Neuronal stem cell (in vitro differentiated cells): Measurements from ENCODE around the gene KLHDC7B.

ENCODE experiments used
- DNase-seq: peaks from one replicate; pipeline ENCODE4 v3.0.0-alpha.2; 2013; ENCODE audit warnings: low spot score
- H2AFZ ChIP-seq: one replicate; pipeline ENCODE4 v1.6.1; 2013; ENCODE audit warnings: mild to moderate bottlenecking, low read length, inconsistent platforms
- H2AK5ac ChIP-seq: 2 replicates; pipeline ENCODE4 v1.6.1; 2013; ENCODE audit warnings: low read depth, mild to moderate bottlenecking, inconsistent platforms, low read length, moderate library complexity, mixed read lengths
- H2BK120ac ChIP-seq: 2 replicates; pipeline ENCODE4 v1.6.1; 2013; ENCODE audit warnings: low read depth, mild to moderate bottlenecking, inconsistent platforms, low read length, moderate library complexity, mixed read lengths
- H2BK12ac ChIP-seq: one replicate; pipeline ENCODE4 v1.6.1; 2013; ENCODE audit warnings: low read length, inconsistent platforms
- H2BK15ac ChIP-seq: 2 replicates; pipeline ENCODE4 v1.6.1; 2013; ENCODE audit warnings: mild to moderate bottlenecking, low read length, inconsistent platforms, mixed read lengths
- H2BK5ac ChIP-seq: one replicate; pipeline ENCODE4 v1.6.1; 2013; ENCODE audit warnings: inconsistent platforms, mild to moderate bottlenecking, low read length, moderate library complexity
- H3K14ac ChIP-seq: one replicate; pipeline ENCODE4 v1.6.1; 2013; ENCODE audit warnings: low read length, inconsistent platforms
- H3K18ac ChIP-seq: 2 replicates; pipeline ENCODE4 v1.6.1; 2013; ENCODE audit warnings: low read length, inconsistent platforms
- H3K23ac ChIP-seq: 2 replicates; pipeline ENCODE4 v1.6.1; 2013; ENCODE audit warnings: low read depth, mild to moderate bottlenecking, mixed read lengths, low read length, inconsistent platforms; ENCODE audit not compliant: poor library complexity
- H3K27ac ChIP-seq: replicated peaks from 3 replicates; pipeline ENCODE4 v1.5.1; 2013; ENCODE audit warnings: low read length, inconsistent platforms
- H3K27me3 ChIP-seq, 3 experiments: 2 replicates each; pipeline ENCODE4 v1.6.1; 2013; ENCODE audit warnings: low read length in 3 of 3, mild to moderate bottlenecking in 2 of 3, inconsistent platforms in 1 of 3, low read depth in 1 of 3, mixed read lengths in 1 of 3, moderate library complexity in 1 of 3; ENCODE audit not compliant: control insufficient read depth in 3 of 3, insufficient read depth in 3 of 3
- H3K36me3 ChIP-seq, 2 donors: replicated peaks in 1 of 2; 2 replicates each; pipeline ENCODE4 v1.6.1; 2013; ENCODE audit warnings: low read length in 2 of 2; ENCODE audit not compliant: control insufficient read depth in 2 of 2, insufficient read depth in 2 of 2
- H3K4ac ChIP-seq: 2 replicates; pipeline ENCODE4 v1.6.1; 2013; ENCODE audit warnings: inconsistent platforms, mild to moderate bottlenecking, low read length, moderate library complexity
- H3K4me1 ChIP-seq, 2 donors: 1 replicate in 1 of 2; 2 replicates in 1 of 2; pipeline ENCODE4 v1.6.1; 2013; ENCODE audit warnings: low read length in 2 of 2, low read depth in 1 of 2; ENCODE audit not compliant: control insufficient read depth in 2 of 2, insufficient read depth in 1 of 2
- H3K4me2 ChIP-seq: one replicate; pipeline ENCODE4 v1.6.1; 2013; ENCODE audit warnings: mild to moderate bottlenecking, low read length, inconsistent platforms; ENCODE audit not compliant: insufficient read depth, poor library complexity, severe bottlenecking
- H3K4me3 ChIP-seq, 2 donors: 2 replicates each; pipeline ENCODE4 v1.5.1; 2013; ENCODE audit warnings: low read length in 2 of 2, mild to moderate bottlenecking in 2 of 2, inconsistent platforms in 1 of 2, moderate library complexity in 1 of 2
- H3K79me1 ChIP-seq: one replicate; pipeline ENCODE4 v1.6.1; 2013; ENCODE audit warnings: low read depth, mild to moderate bottlenecking, inconsistent platforms, low read length, moderate library complexity
- H3K9ac ChIP-seq: one replicate; pipeline ENCODE4 v1.6.1; 2013; ENCODE audit warnings: mild to moderate bottlenecking, low read depth, low read length, inconsistent platforms; ENCODE audit not compliant: poor library complexity
- H3K9me3 ChIP-seq, 2 donors: replicated peaks in 1 of 2; 2 replicates each; pipeline versions ENCODE3 to v1.6.1; 2013; ENCODE audit warnings: low read length in 2 of 2, mild to moderate bottlenecking in 2 of 2, inconsistent platforms in 1 of 2, low read depth in 1 of 2, mixed read lengths in 1 of 2, moderate library complexity in 1 of 2; ENCODE audit not compliant: control insufficient read depth in 2 of 2, insufficient read depth in 1 of 2
- H4K8ac ChIP-seq: one replicate; pipeline ENCODE4 v1.6.1; 2013; ENCODE audit warnings: low read depth, mild to moderate bottlenecking, inconsistent platforms, low read length, moderate library complexity
- H4K91ac ChIP-seq: one replicate; pipeline ENCODE4 v1.6.1; 2013; ENCODE audit warnings: low read length, low read depth, mild to moderate bottlenecking, inconsistent platforms; ENCODE audit not compliant: poor library complexity
- WGBS, 2 donors: extraction: QIAGEN DNeasy Blood & Tissue Kit; methylation state at CpG; one replicate each; pipeline ENCODE4 v1.1.7; 2013; ENCODE audit warnings: missing lambda C conversion rate in 2 of 2, mixed read lengths in 1 of 2; ENCODE audit not compliant: insufficient read length in 2 of 2, insufficient replicate concordance in 1 of 2; ENCODE audit errors: extremely low coverage in 2 of 2; 5-methylcytosine and 5-hydroxymethylcytosine counted together

KLHDC7B gene

DNA sequence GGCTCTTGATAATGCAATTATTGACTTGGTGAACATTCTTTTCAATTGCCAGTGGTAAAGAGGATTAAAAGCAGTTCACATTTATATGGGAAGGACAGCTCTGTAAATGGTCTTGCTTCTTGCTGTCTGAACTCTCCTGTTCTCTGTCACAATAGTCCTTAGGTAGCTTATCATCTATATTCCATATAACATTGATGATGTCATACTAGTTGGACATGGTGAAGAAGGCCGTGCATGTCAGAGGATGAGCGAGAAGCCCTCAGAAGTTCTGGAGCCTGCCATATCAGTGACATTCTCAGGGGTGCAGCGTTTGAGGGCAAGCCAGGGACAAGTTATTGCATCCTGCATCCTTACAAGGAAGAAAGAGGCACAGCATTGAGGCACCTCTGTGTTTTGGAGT, 39.5 kb downstream of the KLHDC7B start:
- no peak overlapping the region for H2BK15ac ChIP-seq
- peaks cover 5% of the 10 kb centered on the region in 2 donors for H3K4me1 ChIP-seq
- H3K4ac ChIP-seq, result no peak overlapping the region
- H2AFZ ChIP-seq, result no peak overlapping the region
- no peak overlapping the region for H2BK120ac ChIP-seq
- H4K8ac ChIP-seq, result no peak overlapping the region
- H2BK5ac ChIP-seq, result no peak overlapping the region
- no peak overlapping the region for H2AK5ac ChIP-seq
- peaks cover 4% of the 10 kb centered on the region for H3K79me1 ChIP-seq
- H3K23ac ChIP-seq, result no peak overlapping the region
- no peak overlapping the region for H3K27ac ChIP-seq
- H3K4me3 ChIP-seq, result no peak overlapping the region
- H3K4me2 ChIP-seq, result no peak overlapping the region
- no CpG with 5 or more reads among the region's 3 CpGs for WGBS, 2 donors
- H2BK12ac ChIP-seq, result no peak overlapping the region
- H3K14ac ChIP-seq, result no peak overlapping the region
- no peak for DNase-seq
- H3K9ac ChIP-seq, result no peak overlapping the region
- no peaks in the 10 kb centered on the region for H3K27me3 ChIP-seq
- no peak overlapping the region for H4K91ac ChIP-seq
- no peaks in the 10 kb centered on the region for H3K9me3 ChIP-seq
- H3K18ac ChIP-seq, result no peak overlapping the region
- H3K36me3 ChIP-seq, result peaks cover 4 to 10% of the 10 kb centered on the region in 2 donors

- Histone ChIP-seq H3K23ac (no peak overlapping the region), H2BK5ac (no peak overlapping the region), H3K9ac (no peak overlapping the region), H3K4me1 (peaks cover 5% of the 10 kb centered on the region in 2 donors), H2BK15ac (no peak overlapping the region), H2BK120ac (no peak overlapping the region), H3K4me2 (no peak overlapping the region), H3K4ac (no peak overlapping the region), H2AK5ac (no peak overlapping the region), H2AFZ (no peak overlapping the region), H3K18ac (no peak overlapping the region), H2BK12ac (no peak overlapping the region), H3K27ac (no peak overlapping the region), H3K79me1 (peaks cover 4% of the 10 kb centered on the region), H3K36me3 (peaks cover 2 to 6% of the 10 kb centered on the region in 2 donors), H3K9me3 (no peaks in the 10 kb centered on the region), H3K14ac (no peak overlapping the region), H3K4me3 (no peak overlapping the region), H4K8ac (no peak overlapping the region), H3K27me3 (no peaks in the 10 kb centered on the region), H4K91ac (no peak overlapping the region)
- WGBS, 2 donors, result no CpG with 5 or more reads among the region's 8 CpGs
- DNase-seq, result no peak
Observed at GRCh38 chr22:50585781-50586180, 40.1 kb downstream of the KLHDC7B start.

GRCh38 chr22:50586416-50586815, 40.7 kb downstream of the KLHDC7B start:
- Histone ChIP-seq H4K91ac (no peak overlapping the region), H2BK5ac (no peak overlapping the region), H2AK5ac (no peak overlapping the region), H2BK15ac (no peak overlapping the region), H3K27ac (no peak overlapping the region), H3K4ac (no peak overlapping the region), H2BK120ac (no peak overlapping the region), H4K8ac (no peak overlapping the region), H3K4me3 (no peak overlapping the region), H3K27me3 (no peaks in the 10 kb centered on the region), H3K9me3 (no peaks in the 10 kb centered on the region), H3K18ac (no peak overlapping the region), H2BK12ac (no peak overlapping the region), H3K4me1 (peaks cover 5% of the 10 kb centered on the region in 2 donors), H3K4me2 (no peak overlapping the region), H3K79me1 (peaks cover 4% of the 10 kb centered on the region), H3K9ac (no peak overlapping the region), H3K36me3 (no peaks in the 10 kb centered on the region), H3K23ac (no peak overlapping the region), H3K14ac (no peak overlapping the region), H2AFZ (no peak overlapping the region)
- DNase-seq, result no peak
- WGBS, 2 donors, result no CpG with 5 or more reads among the region's 5 CpGs

GRCh38 chr22:50587407-50587806, 41.7 kb downstream of the KLHDC7B start:
- H3K27me3 ChIP-seq, result no peaks in the 10 kb centered on the region
- no peak overlapping the region for H3K9ac ChIP-seq
- no peak overlapping the region for H3K4me3 ChIP-seq
- no peak overlapping the region for H3K23ac ChIP-seq
- H3K9me3 ChIP-seq, result no peaks in the 10 kb centered on the region
- H2AK5ac ChIP-seq, result no peak overlapping the region
- no peak overlapping the region for H4K8ac ChIP-seq
- whole genome bisulfite sequencing, 2 donors, result no CpG with 5 or more reads among the region's 5 CpGs
- DNase-seq, result no peak
- no peak overlapping the region for H3K4ac ChIP-seq
- H3K14ac ChIP-seq, result no peak overlapping the region
- H2BK12ac ChIP-seq, result no peak overlapping the region
- no peak overlapping the region for H3K18ac ChIP-seq
- H2BK120ac ChIP-seq, result no peak overlapping the region
- no peak overlapping the region for H2BK15ac ChIP-seq
- no peak overlapping the region for H3K27ac ChIP-seq
- no peak overlapping the region for H4K91ac ChIP-seq
- peaks cover 2 to 5% of the 10 kb centered on the region in 2 donors for H3K4me1 ChIP-seq
- H3K79me1 ChIP-seq, result no peaks in the 10 kb centered on the region
- no peak overlapping the region for H3K4me2 ChIP-seq
- no peak overlapping the region for H2BK5ac ChIP-seq
- H2AFZ ChIP-seq, result no peak overlapping the region
- no peaks in the 10 kb centered on the region for H3K36me3 ChIP-seq
